ENCODE data around the gene TREML2.

Gene TREML2

GRCh38 chr6:41176189-41176588 is 24.8 kb downstream of the TREML2 start:
- no peak for DNase-seq

GRCh38 chr6:41175084-41175483 is 25.9 kb downstream of the TREML2 start:
- DNase-seq, result no peak

- DNase-seq, result no peak
Measured at GRCh38 chr6:41174610-41175009, 26.3 kb downstream of the TREML2 start.

GRCh38 chr6:41171908-41172307 is 29.0 kb downstream of the TREML2 start:
- no peak for DNase-seq

GRCh38 chr6:41170547-41171160 is 30.3 kb downstream of the TREML2 start:
- DNase-seq, result no peak

GRCh38 chr6:41167173-41167963 is 33.6 kb downstream of the TREML2 start:
- no peak for DNase-seq

GRCh38 chr6:41164551-41165120 is 36.3 kb downstream of the TREML2 start:
- DNase-seq, result no peak

GRCh38 chr6:41163419-41163717 is 37.6 kb downstream of the TREML2 start:
- DNase-seq, result no peak

GRCh38 chr6:41162687-41163418 is 38.1 kb downstream of the TREML2 start, which contains the start of gene TREM2:
Gene TREM2, minus strand, starts transcription at chr6:41163116. Its CDS starts 34 bp downstream, at chr6:41163082.
- no peak for DNase-seq

- DNase-seq, result no peak
Measured at GRCh38 chr6:41161851-41162552, 38.9 kb downstream of the TREML2 start.

- no peak for DNase-seq
Measured at GRCh38 chr6:41161380-41161779, 39.6 kb downstream of the TREML2 start.

GRCh38 chr6:41160933-41161332 is 40.0 kb downstream of the TREML2 start:
- no peak for DNase-seq

- DNase-seq, result peak; percentile 11
Measured at GRCh38 chr6:41159415-41160082, 41.4 kb downstream of the TREML2 start.

GRCh38 chr6:41157323-41157722 is 43.6 kb downstream of the TREML2 start:
- no peak for DNase-seq

GRCh38 chr6:41156771-41157170 is 44.2 kb downstream of the TREML2 start:
- DNase-seq, result no peak

GRCh38 chr6:41156001-41156400 is 44.9 kb downstream of the TREML2 start:
- no peak for DNase-seq

- no peak for DNase-seq
Measured at GRCh38 chr6:41155132-41155805, 45.7 kb downstream of the TREML2 start.

- DNase-seq, result no peak
Measured at GRCh38 chr6:41153992-41154625, 46.8 kb downstream of the TREML2 start, which contains the start of gene TREML1. Gene TREML1, minus strand, starts transcription at chr6:41154347. Its CDS starts 59 bp downstream, at chr6:41154288.

GRCh38 chr6:41153451-41153850 is 47.5 kb downstream of the TREML2 start:
- DNase-seq, result no peak

- DNase-seq, result no peak
Measured at GRCh38 chr6:41150671-41151070, 50.3 kb downstream of the TREML2 start.

- no peak for DNase-seq
Measured at GRCh38 chr6:41147917-41148316, 53.0 kb downstream of the TREML2 start.
